GM12801 (cell line): ENCODE data around the gene RAB25.

Experiments used
- TF ChIP-seq, protein P1 (sequence below): IDR thresholded peaks from one replicate; pipeline ENCODE4 v1.5.1; 2011; ENCODE audit warnings: control low read depth; ENCODE audit not compliant: insufficient read length; ENCODE audit errors: extremely low read depth

The RAB25 gene

DNA sequence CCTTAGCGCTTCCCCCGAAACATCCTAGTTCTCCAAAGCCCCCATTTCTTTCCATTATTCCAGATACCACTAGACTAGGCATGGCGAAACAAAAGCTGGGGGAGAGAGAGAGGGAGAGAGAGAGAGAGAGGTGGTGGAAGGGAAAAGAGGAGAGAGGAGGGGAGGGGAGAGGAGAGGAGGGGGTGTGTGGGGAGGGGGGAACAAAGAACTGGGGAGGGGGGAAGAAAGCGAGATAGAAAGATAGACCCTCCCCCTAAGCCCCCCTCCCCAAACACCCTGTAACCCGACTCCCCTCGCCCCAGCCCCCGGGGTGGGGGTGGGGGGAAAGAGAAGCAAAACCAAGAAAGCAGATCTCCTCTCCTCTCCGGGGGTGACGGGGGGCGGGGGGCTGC lies 21.0 kb downstream of the RAB25 start:
- TF ChIP-seq, protein P1, sequence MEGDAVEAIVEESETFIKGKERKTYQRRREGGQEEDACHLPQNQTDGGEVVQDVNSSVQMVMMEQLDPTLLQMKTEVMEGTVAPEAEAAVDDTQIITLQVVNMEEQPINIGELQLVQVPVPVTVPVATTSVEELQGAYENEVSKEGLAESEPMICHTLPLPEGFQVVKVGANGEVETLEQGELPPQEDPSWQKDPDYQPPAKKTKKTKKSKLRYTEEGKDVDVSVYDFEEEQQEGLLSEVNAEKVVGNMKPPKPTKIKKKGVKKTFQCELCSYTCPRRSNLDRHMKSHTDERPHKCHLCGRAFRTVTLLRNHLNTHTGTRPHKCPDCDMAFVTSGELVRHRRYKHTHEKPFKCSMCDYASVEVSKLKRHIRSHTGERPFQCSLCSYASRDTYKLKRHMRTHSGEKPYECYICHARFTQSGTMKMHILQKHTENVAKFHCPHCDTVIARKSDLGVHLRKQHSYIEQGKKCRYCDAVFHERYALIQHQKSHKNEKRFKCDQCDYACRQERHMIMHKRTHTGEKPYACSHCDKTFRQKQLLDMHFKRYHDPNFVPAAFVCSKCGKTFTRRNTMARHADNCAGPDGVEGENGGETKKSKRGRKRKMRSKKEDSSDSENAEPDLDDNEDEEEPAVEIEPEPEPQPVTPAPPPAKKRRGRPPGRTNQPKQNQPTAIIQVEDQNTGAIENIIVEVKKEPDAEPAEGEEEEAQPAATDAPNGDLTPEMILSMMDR = no peak

DNA sequence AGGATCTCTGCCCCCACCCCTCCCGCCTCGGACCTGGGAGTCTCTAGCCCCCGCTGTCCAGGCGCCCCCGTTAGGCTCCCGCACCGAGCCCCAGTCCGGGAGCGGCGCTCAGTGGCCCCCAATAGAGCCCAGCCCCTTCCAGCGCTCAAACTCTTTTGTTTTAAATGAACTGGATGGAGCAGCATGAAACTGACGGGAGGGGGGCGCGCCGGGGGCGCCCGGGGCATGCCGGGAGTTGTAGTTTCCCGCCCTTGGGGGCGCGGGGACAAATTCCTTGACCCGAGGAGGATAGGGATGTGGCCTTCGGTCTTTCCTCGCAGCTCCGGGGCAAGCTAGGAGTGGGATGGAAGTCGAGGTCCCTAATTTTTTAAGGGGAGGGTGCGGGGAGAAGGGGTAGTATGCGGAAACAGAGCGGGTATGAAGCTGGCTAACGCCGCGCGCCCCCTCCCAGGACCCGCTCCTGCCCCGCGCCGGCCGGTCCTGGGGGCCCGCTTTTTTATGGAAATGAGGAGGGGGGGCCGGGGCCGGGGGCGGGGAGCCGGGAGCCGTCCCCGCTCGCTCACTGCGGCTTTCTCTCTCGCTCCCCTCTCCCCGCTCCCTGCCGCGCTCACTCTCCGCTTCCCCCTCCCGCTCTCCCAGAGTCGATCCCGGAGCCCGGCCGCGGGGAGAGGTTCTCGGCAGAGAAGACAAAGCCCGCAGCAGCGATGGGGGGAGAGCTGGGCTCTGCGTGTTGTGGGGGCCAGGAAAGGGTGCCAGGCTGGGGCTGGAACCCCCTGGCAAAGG lies 21.5 kb downstream of the RAB25 start, which contains the start of gene MEX3A:
MEX3A (minus strand) TSS at position 157 of the 783 bp plus-strand sequence. CDS start 467 bp downstream, outside the sequence.
- TF ChIP-seq, protein P1 = no peak

DNA sequence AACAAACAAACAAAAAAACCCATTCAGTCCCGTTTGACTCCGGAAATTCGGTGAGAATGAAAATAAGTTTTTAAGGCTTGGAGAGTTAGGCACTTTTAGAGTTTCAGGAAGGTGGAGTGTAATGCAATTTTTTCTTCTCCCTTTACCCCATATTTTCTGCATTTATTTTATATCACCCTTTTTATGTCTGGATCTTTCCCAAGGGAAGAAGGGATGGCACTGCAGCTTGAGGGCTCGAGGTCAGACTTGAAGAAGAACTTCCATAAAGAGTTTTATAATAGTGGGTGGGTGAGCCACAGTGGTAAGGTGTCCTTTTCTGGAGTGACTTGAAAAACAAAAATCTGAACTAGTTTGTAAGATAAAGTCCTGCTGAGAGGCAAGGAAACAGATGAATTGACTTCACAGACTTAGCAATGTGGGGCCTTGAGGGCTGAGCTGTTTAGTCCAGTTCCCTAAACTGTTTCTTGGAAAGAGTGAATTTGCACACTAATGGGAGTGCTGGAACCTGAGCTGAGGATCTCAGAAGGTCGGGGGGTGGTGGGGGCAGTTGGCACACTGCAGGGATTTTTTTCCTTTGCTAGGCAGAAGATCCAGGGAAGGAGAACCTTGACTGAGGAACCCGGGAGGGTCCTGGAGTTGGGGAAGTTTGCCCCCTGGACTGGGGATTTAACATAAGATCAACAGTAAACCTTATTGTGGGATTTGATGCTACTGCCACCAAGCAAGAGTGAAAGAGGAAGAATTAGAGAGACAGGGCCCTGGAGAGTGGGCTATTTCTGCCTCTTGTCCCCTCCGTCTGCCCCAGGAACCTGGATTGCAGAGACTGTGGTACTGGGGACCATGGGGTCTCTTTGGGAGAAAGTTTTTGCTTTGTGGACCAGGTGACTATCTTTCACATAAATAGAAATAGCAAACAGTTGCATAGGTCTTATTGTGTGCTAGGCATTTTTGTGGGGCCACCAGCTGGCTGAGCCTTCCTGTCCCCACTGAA lies 23.1 kb downstream of the RAB25 start:
- TF ChIP-seq, protein P1 = no peak

DNA sequence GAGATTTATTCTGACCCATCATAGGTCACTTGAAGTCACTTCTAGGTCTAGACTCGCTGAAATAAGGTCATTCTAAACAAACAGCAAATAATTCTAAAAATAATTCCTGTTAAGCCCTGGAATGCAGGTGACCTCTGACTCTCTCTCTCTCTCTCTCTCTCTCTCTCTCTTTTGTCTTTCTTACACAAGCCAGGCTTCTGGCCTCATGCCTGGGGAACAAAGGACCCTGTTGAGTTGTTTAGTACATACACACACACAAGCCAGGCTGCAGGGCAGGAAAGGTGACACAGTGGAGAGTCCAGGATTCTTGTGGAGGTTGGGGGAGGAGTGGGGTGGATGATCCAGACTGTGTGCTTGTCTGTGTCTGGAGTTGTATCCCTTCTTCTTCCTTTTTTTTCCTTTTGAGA lies 25.3 kb downstream of the RAB25 start:
- TF ChIP-seq, protein P1 = no peak

DNA sequence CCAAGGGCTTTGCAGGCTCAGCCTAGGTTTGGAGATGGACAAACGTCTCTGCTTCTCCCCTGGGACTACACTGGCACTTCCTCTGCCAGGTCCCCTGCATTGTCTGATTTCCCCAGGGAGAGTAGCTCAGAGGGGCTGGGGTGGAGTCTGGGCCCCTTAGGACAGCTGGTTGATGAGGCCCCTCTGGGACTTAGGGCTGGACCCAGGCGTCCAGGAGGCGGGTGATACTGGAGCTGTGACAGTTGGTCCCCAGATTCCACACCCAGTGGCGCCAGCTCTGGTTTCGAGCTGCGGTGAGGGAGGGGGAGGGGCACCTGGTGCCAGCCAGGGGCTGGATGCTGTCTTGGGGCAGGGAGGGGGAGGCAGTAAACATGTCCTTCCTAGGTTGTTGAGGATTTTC lies 28.7 kb downstream of the RAB25 start:
- TF ChIP-seq, protein P1 = no peak

DNA sequence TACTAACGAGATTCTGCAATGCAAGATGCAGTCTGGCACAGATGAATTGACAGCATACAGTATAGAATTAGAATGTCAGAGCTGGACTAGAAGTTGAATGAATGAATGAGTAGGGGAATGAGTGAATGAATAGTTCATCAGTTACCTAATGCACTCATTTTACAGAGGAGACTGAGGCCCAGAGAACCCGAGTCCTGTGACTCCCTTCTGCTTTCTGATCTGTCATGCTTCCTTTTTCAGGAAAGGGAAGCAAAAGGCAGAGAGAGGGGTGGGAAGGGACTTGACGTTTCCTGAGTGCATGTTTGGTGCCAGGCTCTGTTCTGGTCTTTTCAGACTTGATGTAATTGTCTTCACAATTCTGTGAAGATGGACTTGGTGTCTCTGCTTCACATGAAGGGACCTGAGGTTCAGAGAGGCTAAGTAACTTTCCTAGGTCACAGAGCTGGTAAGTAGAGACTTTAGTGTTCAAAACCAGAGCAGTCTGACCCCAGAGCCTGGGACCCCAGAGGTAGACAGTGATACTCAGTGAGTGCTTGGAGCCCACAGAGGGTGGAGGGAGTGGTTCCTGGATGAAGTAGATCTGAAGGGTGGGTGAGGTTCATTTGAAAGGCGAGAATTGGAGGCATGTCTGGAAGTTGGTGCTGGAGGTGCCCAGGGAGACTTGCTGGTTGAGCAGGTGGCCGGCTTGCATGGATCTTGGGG lies 29.3 kb downstream of the RAB25 start:
- TF ChIP-seq, protein P1 = no peak

DNA sequence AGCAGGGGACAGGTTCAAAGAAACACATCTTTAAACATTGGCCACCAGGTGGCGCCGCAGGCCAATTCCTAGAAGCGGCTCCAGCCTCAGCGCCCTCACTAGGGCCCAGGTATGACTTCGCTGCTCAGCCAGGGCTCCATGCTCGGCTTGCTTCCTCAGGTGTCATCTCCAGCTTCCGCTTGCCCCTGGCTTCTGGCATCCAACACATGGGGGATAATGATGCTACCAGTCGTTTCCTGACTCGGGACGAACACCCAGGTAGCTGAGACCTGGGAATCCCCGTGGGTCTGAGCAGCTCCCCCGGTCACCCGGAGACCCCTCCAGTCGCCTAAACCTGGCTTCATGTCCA lies 29.9 kb downstream of the RAB25 start:
- TF ChIP-seq, protein P1 = no peak
